Stimulated activated CD8-positive, alpha-beta memory T cell treated with anti-CD3 and anti-CD28 coated beads, Interleukin-7, amount 100 ng/mL, for 1 hour (primary cell): ENCODE measurements around the gene SLC16A8.

Experiments
- DNase-seq, 2 donors: peaks; one replicate each; pipeline ENCODE4 v3.0.0-alpha.2; 2020; ENCODE audit warnings: low read depth in 2 of 2

The SLC16A8 gene

DNA sequence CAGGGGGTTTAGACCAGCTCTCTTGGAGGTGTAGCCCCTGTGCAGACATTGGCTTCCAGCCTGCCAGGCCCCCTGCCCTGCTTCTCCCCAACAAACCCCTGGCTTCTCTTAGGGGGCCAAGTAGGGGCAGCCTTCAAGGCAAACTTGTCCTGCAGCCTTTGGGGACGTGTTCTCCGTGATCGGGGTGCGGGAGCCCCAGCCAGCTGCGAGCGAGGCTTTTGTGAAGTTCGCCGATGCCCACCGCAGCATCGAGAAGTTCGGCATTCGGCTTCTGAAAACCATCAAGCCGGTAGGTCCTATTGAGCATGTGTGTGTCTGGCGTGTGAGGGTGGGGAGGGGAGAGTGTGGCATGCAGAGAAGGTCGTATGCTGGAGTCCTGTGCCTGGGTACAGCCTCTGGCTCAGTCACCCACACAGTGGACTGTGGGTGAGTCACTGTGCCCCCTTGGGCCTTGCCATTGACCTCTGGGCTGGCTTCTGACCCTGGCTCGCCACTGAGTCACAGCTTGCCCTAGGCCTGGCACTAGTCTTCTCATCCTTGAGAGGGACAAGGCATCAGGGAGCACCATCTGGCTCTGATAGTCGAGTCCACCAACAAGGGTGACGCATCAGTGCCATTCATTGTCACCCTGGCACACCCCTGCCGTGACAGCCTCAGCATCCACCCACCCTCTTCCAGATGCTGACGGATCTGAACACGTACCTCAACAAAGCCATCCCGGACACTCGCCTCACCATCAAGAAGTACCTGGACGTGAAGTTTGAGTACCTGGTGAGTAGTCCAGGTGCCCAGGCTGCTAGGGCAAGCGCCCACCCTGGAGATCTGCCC lies 11.4 kb downstream of the SLC16A8 start:
- DNase-seq, result no peak

DNA sequence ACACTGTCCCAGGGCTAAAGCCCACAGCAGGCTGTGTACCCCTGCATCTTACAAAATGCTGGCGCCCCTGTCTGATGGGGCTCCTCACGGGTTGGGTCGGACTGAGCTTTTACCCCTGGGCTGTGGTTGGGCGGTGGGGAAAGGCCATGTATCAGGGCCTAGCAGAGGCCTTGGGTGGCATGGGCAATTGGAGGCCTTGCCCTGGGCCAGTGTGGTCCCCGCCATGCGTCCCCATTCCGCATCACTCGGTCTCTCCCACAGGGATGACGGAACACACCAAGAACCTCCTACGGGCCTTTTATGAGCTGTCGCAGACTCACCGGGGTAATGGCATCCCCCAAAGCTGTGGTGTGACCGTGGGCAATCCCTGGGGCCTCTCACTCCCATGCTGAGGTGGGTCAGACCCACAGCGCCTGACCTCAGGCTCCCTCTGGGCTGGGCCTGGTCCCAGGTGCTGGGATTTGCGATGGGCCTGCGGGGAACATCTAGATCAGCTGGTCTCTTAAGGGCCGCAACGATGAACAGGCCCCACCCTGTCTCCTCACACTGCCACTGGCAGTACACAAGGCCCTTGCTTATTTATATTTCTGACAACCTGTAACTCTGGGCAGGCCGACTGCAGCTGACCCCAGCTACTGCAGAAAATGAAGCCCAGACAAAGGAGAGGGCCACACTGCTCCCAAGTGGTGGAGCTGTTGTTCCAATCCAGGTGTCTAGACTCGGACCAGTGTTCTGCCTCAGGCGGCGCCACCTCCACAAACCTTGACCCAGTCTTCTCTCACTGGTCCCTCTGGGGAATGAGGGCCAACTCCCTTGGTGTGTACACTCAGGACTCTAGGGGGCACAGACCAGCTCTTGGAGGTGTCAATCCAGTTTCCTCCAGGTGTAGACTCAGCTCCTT lies 12.3 kb downstream of the SLC16A8 start:
- no peak for DNase-seq

DNA sequence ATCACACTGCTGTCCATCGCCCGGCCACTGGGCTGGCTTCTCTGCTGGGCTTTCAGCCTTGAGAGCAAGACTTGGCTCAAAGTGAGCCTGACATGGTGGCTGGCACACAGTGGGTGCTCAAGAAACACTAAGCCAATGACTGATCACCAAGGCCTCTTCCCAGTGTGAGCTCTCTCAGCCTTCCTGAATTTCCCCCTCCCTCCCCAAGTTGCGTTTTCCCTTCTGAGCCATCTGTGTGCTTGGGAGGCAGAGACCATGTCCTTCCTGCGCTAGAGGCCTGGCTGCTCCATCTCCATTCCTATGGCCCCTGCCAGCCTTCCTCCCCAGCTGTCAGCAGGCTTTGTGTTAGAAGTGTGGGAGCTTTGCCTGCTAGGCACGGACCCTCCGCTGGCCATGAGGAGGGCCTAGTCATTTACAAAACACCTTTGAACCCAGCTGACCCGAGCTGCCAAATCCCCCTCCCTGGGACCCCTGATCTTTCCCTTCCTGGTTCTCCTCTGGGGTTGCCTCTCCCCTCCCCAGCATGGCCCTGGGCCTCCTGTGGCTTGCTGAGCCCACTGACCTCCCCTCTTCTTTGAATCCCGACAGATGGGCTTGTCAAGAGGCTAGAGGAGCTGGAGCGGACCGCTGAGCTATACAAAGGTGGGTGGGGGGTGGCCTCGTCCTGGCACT lies 13.6 kb downstream of the SLC16A8 start:
- DNase-seq, result no peak

DNA sequence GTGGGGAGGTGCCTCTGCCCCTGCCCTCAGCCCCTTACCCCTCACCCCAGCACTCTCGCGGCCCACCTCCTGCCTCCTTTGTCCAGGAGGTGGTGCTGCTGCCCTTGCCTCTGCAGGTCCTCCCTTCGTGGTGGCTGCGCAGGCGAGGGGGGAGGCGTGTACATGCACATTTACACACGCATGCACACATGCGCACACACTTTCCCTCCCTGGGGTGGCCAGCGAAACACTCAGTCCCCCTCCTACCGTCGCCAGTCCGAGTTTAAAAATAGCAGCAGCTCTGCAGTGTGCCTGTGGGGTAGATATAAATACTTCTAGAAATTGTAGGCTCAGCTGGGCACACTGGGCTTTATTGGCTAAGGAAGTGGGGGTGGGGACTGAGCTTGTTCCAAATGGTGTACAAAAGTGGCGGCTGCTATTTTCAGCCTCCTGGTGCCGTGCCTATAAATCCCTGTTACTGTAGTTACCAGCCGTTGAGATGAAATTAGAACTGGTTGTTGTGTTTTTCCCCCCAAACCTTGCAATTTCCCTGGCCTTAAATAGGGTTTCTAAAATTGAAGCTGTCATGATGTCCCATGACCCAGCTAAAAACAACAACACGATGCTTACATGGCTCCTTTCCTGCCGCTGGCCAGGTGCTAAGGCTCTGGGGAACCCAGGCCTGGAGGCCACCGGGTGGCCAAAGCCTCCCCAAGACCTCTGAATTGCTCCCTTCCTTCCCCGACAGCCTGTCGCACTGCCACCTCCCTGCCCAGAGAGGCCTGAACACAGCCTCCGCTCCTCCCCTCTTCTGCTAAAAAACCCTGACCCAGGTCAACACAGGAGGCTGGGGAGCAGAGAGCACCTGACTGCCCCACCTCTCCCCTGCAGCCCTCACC lies 14.4 kb downstream of the SLC16A8 start:
- DNase-seq, result no peak

DNA sequence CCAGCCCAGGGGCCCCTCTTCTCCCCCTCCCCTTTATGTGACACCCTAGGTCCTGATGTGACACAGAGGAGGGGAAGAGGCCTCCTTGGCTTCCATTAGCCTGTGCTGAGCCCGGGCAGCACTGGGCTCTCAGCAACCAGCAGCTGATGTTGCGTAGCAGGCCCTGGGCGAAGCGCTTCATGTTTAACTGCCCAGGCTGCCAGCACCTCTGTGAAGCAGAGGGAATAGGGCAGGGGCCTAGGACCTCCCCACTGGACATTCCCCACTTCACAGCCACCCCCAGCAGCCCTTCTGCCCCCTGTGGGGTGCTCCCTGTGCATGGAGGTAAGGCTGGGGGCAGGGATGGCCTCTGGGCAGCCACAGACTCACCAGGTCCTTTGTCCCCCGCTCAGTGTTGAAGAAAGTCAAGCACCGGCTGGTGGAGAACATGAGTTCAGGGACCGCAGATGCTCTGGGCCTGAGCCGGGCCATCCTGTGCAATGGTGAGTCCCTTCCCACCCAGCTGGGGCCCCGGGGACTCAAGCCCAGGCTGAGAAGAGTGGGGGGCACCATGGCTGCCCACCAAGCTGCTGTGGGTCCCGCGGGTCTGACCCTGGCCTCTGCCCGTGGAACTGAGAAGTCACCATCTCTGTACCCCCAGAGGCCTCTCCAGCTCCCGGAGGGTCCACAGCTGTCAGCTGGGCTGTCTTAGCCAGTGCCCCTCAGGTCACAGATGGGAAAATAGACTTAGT lies 15.2 kb downstream of the SLC16A8 start:
- DNase-seq, result no peak

DNA sequence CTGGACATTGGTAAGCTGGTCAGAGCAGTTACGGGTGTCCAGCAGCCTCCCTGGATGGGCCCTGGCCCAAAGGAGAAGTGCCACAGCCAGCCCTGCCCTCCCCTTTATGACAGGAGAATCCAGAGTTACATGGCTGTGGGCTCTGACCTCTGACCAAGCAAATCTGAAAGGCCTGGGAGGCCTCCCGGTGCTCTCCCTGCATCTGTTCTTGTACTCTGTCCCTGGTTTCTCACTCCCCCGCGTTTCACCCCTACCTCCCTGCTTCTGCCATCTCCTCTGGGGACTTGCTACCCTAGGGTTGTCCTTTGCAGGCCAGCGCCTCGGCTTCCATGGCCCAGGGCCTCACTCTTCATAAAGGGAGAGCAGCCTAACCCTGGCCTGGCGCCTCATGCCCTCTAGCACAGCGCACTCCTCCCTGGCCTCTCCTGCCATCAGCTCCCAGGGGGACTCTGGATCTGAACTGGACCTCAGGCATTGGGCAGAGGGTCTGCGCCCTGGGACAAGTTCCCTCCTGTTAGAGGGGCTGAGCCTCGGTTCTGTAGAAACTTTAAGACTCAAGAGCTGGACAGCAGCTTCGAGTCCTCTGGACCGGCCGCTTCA lies 16.1 kb downstream of the SLC16A8 start:
- DNase-seq, result no peak

DNA sequence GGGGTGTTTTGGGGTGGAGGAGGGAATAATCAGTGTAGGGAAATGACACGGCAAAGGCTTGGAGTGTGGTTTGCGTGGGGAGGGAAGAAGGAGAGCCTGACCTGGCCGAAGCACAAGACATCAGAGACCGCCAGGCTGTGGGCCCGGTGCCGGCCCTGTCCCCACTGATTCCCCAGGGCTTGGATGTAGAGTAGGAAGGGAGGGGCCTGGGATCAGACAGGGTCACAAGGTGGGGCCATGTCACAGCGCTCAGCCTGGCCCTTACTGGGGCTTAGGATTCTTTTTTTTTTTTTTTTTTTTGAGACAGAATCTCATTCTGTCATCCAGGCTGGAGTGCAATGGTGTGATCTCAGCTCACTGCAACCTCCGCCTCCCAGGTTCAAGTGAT lies 17.0 kb downstream of the SLC16A8 start:
- DNase-seq, result no peak

DNA sequence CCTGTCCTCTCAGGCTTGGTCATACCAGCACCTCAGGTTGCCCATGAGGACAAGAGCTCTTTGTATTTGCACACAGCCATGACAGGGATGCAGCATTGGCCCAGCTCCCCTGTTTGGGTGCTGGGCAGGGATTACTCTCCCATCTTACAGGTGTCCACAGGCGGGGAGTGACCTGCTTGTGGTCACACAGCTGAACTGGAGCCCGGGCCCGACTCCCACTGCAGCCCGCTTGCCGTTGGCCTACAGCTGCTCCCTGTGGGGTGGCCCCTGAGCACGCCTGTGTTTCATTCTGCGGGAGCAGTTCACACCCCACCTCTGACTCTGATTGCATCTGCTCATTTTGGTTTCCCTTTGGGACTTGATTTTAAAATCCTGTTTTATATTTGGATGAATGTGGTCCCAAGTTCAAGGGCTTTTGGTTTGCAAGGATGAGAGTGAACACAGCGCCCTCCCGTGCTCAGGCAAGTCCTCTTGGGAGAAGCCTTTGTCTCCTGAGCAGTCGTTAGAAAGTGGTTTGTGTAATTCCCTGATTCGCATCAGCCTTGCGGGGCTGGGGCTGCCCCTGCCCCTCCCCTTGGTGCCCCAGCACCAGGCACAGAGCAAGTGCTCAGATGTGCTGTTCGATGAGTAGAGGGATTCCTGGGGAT lies 17.5 kb downstream of the SLC16A8 start:
- no peak for DNase-seq

DNA sequence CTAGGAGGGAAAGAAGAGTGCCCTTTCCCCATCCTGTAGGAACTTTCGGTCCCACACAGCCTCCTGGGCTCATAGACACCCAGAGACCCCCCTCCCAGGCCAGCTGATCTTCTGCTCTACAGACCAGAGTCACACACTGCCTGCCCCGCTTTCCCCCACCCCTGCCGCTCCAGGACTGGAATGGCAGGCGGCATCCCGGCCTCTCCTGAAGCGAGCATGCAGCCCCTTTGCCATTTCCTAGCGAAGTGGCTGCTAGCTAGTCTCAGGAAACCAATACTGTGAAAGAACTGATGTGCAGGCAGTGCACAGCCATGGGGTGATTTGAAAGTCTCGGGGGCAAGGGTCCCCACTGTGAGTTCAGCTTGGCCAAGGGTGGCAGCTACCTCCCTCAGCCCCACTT lies 18.4 kb downstream of the SLC16A8 start:
- no peak for DNase-seq

DNA sequence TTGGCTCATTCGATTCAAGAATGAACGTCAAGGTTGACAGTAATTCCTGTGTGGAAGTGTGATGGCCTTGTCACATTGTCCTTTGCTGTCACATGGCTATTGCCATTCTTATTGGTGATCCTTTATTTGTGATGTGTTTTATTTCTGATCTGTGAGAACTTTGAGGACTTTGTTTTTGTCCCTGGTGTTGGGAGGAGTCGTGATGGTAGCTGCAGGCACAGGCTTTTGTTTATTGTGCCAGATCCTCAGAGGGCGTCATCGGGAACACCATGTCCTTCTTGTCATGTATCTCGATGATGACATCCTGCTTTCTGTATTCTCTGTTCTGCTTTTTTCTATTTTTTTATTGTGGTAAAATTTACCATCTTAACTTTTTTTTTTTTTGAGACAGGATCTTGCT lies 21.2 kb downstream of the SLC16A8 start:
- no peak for DNase-seq

DNA sequence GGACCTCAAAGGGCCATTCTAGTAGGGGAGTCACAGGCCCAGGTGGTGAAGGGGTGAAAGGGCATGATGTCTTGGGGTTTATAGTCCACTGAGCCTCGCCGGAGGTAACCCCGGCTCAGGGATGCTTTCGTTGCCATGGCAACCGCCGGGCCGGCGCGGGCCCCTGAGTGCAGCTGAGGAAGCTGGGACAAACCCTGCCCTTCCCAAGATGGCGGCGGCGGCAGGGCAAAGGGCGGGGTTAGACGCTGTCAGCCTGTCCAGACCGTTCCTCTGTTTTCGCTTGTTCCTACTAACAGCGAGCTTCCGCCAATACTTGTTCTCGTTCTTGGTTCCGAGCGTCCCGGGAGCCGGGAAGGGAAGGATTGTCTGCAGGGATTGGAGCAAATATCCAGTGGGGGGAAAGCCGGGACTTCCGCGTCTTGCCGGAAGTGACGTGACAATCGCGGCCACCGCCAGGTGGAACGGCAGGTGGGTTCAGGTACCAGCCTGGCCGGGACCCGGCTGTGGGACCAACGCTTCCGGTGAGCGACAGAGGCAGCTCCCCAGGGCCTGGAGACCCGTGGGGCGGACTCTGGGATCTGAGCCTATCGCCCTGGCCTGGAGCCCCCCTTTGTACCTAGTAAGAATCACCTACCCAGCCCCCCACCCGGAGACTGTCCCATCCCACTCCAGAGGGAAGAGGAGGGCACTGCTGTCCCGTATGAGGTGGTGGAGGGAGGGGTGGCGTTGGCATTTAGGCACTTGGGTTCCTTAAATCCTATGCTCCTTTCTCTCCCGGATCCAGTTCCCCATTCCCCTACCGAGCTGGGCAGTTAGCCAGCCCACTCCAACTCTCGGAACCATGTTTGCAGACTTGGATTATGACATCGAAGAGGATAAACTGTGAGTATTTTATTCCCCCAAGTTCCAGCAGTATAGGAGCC lies 26.8 kb downstream of the SLC16A8 start, which contains the start of gene PICK1:
Gene PICK1 (plus strand): TSS at position 436 of the 923 bp plus-strand sequence. CDS start 406 bp downstream, at position 842.
- peak; percentile 47 to 50 for DNase-seq

DNA sequence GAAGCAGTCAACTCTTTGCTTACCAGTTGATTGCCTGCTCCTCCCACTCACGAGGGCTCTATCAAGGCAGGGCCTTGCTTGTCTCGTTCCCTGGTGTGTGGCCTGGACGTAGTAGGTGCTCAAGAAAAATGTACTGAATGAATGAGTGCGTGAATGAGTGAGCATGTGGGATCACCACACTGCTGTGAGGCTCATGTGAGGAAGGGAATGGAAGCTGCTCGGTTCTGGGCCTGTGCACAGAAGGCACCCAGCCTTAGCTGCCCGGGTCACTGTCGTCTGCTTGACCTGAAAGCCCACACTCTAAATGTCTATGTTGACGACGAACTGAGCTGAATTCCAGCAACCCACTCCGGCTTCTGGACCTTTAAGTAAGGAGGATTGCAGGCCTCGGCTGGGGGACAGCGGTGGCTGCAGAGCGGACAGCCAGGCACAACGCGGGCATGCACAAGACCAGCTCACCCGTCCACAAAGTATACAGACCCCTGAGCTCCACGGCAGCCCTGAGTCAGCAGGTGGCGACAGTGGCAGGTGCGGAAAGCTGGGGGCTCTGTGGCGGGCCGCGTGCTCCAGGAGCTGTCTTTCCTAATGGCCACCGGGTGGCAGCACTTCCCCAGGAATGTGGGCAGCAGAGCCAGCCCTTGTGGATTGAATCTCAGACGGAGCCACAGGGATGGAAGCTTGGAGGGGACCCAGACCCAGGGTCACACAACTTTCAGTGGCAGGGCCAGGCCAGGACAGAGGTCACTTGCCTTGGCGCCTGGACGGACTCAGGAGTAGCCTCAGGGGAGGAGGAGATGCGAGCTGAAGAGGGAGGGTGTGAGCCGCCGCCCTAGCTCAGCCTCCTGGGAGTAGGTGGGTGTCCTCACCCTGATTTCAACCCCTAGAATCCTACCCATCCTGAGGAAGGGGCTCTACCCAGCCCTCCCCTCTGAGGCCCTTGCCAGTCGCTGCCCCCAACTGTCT lies 31.8 kb downstream of the SLC16A8 start:
- peak; percentile 52 to 59 for DNase-seq

DNA sequence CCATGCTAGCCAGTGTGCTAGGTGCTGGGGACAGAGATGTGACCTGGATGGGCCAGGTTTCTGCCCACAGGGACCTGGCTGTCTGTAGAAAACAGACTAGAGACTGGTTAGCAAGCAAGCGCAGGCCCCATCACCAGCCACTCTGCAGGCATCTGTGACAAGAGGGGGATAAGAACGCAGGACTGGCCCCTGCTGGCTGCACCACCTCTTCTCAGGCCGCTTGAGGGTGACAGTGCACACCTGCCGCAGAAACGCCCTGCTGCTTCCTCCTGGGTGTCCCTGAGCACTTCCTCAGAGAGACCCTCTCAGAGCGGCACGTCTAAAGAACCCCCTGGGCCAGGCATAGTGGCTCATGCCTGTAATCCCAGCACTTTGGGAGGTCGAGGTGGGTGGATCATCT lies 32.7 kb downstream of the SLC16A8 start:
- no peak for DNase-seq

DNA sequence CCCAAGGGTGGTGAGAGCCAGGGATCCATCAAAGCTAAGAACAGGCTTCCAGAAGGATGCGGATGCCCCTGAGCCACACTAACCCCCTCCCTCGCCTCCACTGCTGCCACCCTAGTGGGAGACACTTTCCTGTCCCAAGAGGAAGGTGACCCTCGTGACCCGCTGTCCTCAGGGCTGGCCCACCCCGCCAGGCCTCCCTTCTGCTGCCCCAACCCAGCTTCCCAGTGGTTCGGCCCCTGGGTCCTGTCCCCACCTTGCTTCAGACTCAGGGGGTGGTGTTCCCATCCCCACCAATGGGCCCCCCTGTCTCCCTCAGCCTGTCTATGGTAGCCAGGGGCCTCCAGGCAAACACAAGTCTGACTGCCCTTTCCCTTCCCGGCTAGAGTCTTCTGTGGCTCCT lies 33.3 kb downstream of the SLC16A8 start:
- DNase-seq, result no peak

DNA sequence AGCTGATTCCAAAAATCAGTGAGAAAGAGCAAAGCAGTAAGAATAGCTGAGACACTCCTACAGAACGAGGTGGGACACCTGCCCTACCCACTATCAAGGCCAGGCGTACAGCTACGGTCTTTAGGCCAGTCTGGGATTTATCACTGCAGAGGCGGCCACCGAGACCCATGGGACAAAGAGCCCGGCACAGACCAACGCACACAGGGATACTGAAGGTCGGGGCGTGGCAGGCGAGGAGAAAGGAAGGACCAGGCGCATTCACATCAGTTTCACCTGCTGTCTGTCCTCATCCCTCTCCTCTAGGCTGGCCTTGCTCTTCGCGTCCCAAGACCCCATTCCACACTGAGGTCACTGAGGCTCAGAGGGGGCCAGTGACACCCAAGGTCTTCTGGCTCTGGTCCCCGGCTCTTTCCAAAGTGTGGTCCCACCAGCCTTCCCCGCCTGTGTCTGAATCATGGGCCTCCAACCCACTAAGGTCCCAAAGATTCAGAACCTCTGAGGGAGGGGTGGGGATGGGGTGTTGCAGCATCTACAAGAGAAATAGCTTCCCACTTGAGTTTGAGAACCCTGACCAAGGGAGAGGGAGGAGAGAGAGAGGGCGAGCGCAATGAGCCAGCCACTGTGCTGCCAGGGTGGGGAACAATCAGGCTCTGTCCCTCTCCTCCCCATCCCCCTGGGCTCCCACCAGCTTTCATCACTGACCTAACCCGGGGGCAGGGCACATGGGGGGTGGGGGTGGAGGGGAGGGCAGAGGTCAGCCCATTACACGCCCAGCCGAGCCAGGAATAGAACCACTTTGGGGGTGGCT lies 34.0 kb downstream of the SLC16A8 start:
- DNase-seq, result no peak

DNA sequence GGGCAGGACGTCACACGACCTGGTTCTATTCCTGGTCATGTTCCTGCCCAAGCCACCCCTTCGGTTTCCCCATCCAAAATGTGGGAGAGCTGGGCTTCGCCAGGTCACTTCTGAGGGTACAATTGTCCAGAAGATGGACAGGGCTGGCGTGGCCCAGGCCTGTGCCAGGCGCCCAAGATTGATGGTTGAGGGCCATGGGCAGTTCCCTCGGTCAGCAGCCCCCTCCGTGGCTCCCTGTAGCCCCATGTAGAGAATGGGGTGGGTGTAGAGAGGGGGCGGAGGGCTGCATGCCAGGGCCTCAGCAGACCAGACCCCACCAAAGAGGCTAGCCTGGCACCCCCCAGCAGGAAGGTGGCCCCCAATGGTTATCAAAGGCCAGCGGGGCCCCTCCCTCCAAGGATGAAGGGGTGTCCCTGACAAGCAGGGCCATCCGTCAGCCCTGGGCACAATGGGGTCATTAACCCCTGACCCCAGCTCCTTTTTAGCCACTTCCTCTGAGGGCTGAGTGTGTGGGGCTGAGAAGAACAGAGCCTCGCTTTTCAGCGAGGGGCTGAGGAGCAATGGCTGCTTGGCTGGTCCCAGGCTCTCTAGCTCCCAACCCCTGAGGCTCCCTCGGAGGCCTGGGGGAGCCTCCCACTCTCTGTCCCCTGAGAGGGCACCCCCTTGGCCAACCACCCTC lies 37.8 kb downstream of the SLC16A8 start:
- DNase-seq, result no peak
